CD14-positive monocyte (primary cell): ENCODE measurements around the gene SNRPF. TPM values are rescaled to one million over a fixed set of nuclear protein-coding genes. Genes with fewer than 3 reads are reported as not detected.

Source experiments
- DNase-seq, 3 donors: peaks; one replicate each; pipeline ENCODE4 v3.0.0-alpha.2; 2011 to 2022
- H2AFZ ChIP-seq: 2 replicates; pipeline ENCODE4 v1.6.0; 2012; ENCODE audit warnings: mild to moderate bottlenecking, low read depth, low read length, inconsistent platforms; ENCODE audit not compliant: insufficient read depth, poor library complexity, severe bottlenecking
- H3K27ac ChIP-seq, 2 donors: 1 replicate in 1 of 2; 2 replicates in 1 of 2; pipeline ENCODE4 v1.5.1; 2012 to 2013; ENCODE audit warnings: low read length in 2 of 2, control low read depth in 1 of 2, inconsistent platforms in 1 of 2, low read depth in 1 of 2, mild to moderate bottlenecking in 1 of 2
- H3K27me3 ChIP-seq, 2 donors: one replicate each; pipeline versions ENCODE4 v1.6.0 to v1.6.1; 2011 to 2013; ENCODE audit warnings: low read length in 2 of 2; ENCODE audit not compliant: control insufficient read depth in 2 of 2, insufficient read depth in 2 of 2
- H3K36me3 ChIP-seq, 2 donors: replicated peaks in 1 of 2; 1 replicate in 1 of 2; 2 replicates in 1 of 2; pipeline versions ENCODE4 v1.5.1 to v1.6.1; 2012 to 2013; ENCODE audit warnings: low read length in 2 of 2, control low read depth in 1 of 2, inconsistent platforms in 1 of 2, mild to moderate bottlenecking in 1 of 2; ENCODE audit not compliant: insufficient read depth in 2 of 2, control insufficient read depth in 1 of 2
- H3K4me1 ChIP-seq, 2 donors: 1 replicate in 1 of 2; 2 replicates in 1 of 2; pipeline versions ENCODE4 v1.5.1 to v1.6.1; 2012 to 2013; ENCODE audit warnings: low read length in 2 of 2, control low read depth in 1 of 2, inconsistent platforms in 1 of 2, mild to moderate bottlenecking in 1 of 2, moderate library complexity in 1 of 2; ENCODE audit not compliant: insufficient read depth in 2 of 2, control insufficient read depth in 1 of 2
- H3K4me2 ChIP-seq: replicated peaks from 2 replicates; pipeline ENCODE3; 2012; ENCODE audit warnings: low read length, moderate library complexity, mild to moderate bottlenecking; ENCODE audit not compliant: poor library complexity, severe bottlenecking; ENCODE audit errors: extremely low read depth
- H3K4me3 ChIP-seq, 3 experiments: fragments of 200-600 bp in 1 of 3; sonication (generic) in 1 of 3; replicated peaks in 1 of 3; 1 replicate in 2 of 3; 2 replicates in 1 of 3; pipeline ENCODE4 v1.5.1; 2011 to 2013; ENCODE audit warnings: low read length in 3 of 3, mild to moderate bottlenecking in 3 of 3, control low read depth in 2 of 3, low read depth in 2 of 3, inconsistent platforms in 1 of 3, moderate library complexity in 1 of 3
- H3K79me2 ChIP-seq: 2 replicates; pipeline ENCODE4 v1.6.0; 2012; ENCODE audit warnings: mild to moderate bottlenecking, control low read depth, inconsistent platforms, low read length, moderate library complexity; ENCODE audit not compliant: insufficient read depth
- H3K9ac ChIP-seq: 2 replicates; pipeline ENCODE4 v1.6.0; 2017; ENCODE audit warnings: low read length, mild to moderate bottlenecking; ENCODE audit not compliant: insufficient read depth, poor library complexity, severe bottlenecking
- H3K9me3 ChIP-seq, 2 donors: replicated peaks in 1 of 2; 1 replicate in 1 of 2; 2 replicates in 1 of 2; pipeline versions ENCODE4 v1.5.1 to v1.6.1; 2012 to 2013; ENCODE audit warnings: low read length in 2 of 2, control low read depth in 1 of 2; ENCODE audit not compliant: control insufficient read depth in 1 of 2, insufficient read depth in 1 of 2
- H4K20me1 ChIP-seq: 2 replicates; pipeline ENCODE4 v1.6.0; 2012; ENCODE audit warnings: mild to moderate bottlenecking, low read length, control low read depth, moderate library complexity; ENCODE audit not compliant: insufficient read depth
- H3K27ac Mint-ChIP-seq, 7 donors: one replicate each; pipeline ENCODE4 v1.8.0; 2020; ENCODE audit warnings: mild to moderate bottlenecking in 7 of 7, mixed read lengths in 7 of 7, moderate library complexity in 6 of 7, inconsistent platforms in 2 of 7
- H3K27me3 Mint-ChIP-seq, 3 donors: one replicate each; pipeline ENCODE4 v1.8.0; 2021 to 2022; ENCODE audit warnings: low read depth in 3 of 3, mild to moderate bottlenecking in 3 of 3, mixed read lengths in 3 of 3, moderate library complexity in 3 of 3, inconsistent platforms in 1 of 3
- H3K36me3 Mint-ChIP-seq, 2 donors: one replicate each; pipeline ENCODE4 v1.8.0; 2020; ENCODE audit warnings: mixed read lengths in 2 of 2, inconsistent platforms in 1 of 2, mild to moderate bottlenecking in 1 of 2
- H3K4me1 Mint-ChIP-seq: one replicate; pipeline ENCODE4 v1.8.0; 2020; ENCODE audit warnings: mild to moderate bottlenecking, mixed read lengths
- H3K4me3 Mint-ChIP-seq, 2 donors: one replicate each; pipeline ENCODE4 v1.8.0; 2020; ENCODE audit warnings: mild to moderate bottlenecking in 2 of 2, mixed read lengths in 2 of 2, moderate library complexity in 1 of 2
- H3K9me3 Mint-ChIP-seq, 7 donors: one replicate each; pipeline ENCODE4 v1.8.0; 2020 to 2022; ENCODE audit warnings: mixed read lengths in 7 of 7, mild to moderate bottlenecking in 6 of 7, moderate library complexity in 6 of 7, inconsistent platforms in 2 of 7
- CTCF ChIP-seq: fragments of 200-600 bp; IDR thresholded peaks from one replicate; pipeline ENCODE4 v1.8.0; 2022; ENCODE audit warnings: antibody characterized with exemption, mild to moderate bottlenecking
- WGBS: methylation state at CpG from one replicate; pipeline ENCODE4 v1.1.5; 2013; ENCODE audit warnings: missing lambda C conversion rate; ENCODE audit not compliant: insufficient coverage; 5-methylcytosine and 5-hydroxymethylcytosine counted together
- intact Hi-C, 2 donors: fragments of 100-400 bp; cut with micrococcal nuclease; formaldehyde crosslinking; loops; one replicate each; pipeline versions ENCODE4 v1.15.0 to v1.15.1; 2023
- polyA plus RNA-seq, 3 donors: library from polyadenylated mRNA; depleted of rRNA in 1 of 3; unstranded in 2 of 3; stranded (reverse) in 1 of 3; fragments of 300-500 nt in 2 of 3; fragments of >200 nt in 1 of 3; fragmentation: Illumina TruSeq in 2 of 3; gene quantifications; 1 replicate in 2 of 3; 2 replicates in 1 of 3; pipeline ENCODE4 v1.2.3, GENCODE V29; 2012 to 2021

SNRPF gene
- polyA plus RNA-seq, 3 donors, result 9.0 to 28.5 (median 23.5) TPM

- H3K27ac ChIP-seq, result no peak overlapping the region
- H2AFZ ChIP-seq, result no peak overlapping the region
- peaks cover 15 to 24% (median 21%) of the 10 kb centered on the region in 3 donors for H3K27me3 Mint-ChIP-seq
- no peak overlapping the region for H3K4me3 Mint-ChIP-seq
- H3K9me3 ChIP-seq, result peaks cover 0 to 3% of the 10 kb centered on the region in 2 donors
- TF ChIP-seq CTCF, result no peak
- no peak overlapping the region for H3K4me2 ChIP-seq
- peaks cover 11 to 17% of the 10 kb centered on the region in 2 donors for H3K27me3 ChIP-seq
- H3K4me3 ChIP-seq, result no peak overlapping the region
- H3K36me3 Mint-ChIP-seq, result no peaks in the 10 kb centered on the region
- H3K79me2 ChIP-seq, result no peaks in the 10 kb centered on the region
- no peaks in the 10 kb centered on the region for H3K36me3 ChIP-seq
- H3K9ac ChIP-seq, result no peak overlapping the region
- H3K27ac Mint-ChIP-seq, result no peak overlapping the region
- no peaks in the 10 kb centered on the region for H3K4me1 Mint-ChIP-seq
- no CpG with 5 or more reads among the region's 4 CpGs for WGBS
- H3K9me3 Mint-ChIP-seq, result peaks cover under 1 to 7% (median 2%) of the 10 kb centered on the region in 7 donors
- H3K4me1 ChIP-seq, result no peaks in the 10 kb centered on the region
- DNase-seq, result no peak
- no peaks in the 10 kb centered on the region for H4K20me1 ChIP-seq
- intact Hi-C loops, result no loop called here
Observed at GRCh38 chr12:95898081-95898480, 39.3 kb downstream of the SNRPF start.

- H3K9ac ChIP-seq, result no peak overlapping the region
- Mint-ChIP-seq H3K9me3 (peaks cover 0 to 6% (median 2%) of the 10 kb centered on the region in 7 donors), H3K4me1 (peaks cover 4% of the 10 kb centered on the region), H3K27me3 (peaks cover 4 to 18% (median 4%) of the 10 kb centered on the region in 3 donors), H3K4me3 (no peak overlapping the region), H3K36me3 (no peaks in the 10 kb centered on the region), H3K27ac (no peak overlapping the region)
- H3K4me2 ChIP-seq, result no peak overlapping the region
- H3K27me3 ChIP-seq, result peaks cover 6 to 13% of the 10 kb centered on the region in 2 donors
- no peak overlapping the region for H3K27ac ChIP-seq
- DNase-seq, result no peak
- intact Hi-C loops, result no loop called here
- H2AFZ ChIP-seq, result no peak overlapping the region
- H3K4me3 ChIP-seq, result no peak overlapping the region
- H4K20me1 ChIP-seq, result no peaks in the 10 kb centered on the region
- no peak for TF ChIP-seq CTCF
- no peaks in the 10 kb centered on the region for H3K4me1 ChIP-seq
- H3K79me2 ChIP-seq, result no peaks in the 10 kb centered on the region
- no peaks in the 10 kb centered on the region for H3K9me3 ChIP-seq
- no peaks in the 10 kb centered on the region for H3K36me3 ChIP-seq
Observed at GRCh38 chr12:95908573-95908972, 49.8 kb downstream of the SNRPF start.
